ENCODE data around the gene PRRC2B. TPM values are rescaled to one million over a fixed set of nuclear protein-coding genes. Genes with fewer than 3 reads are reported as not detected.
A peak's percentile ranks its signal among the peaks of the same experiment; 100 is the strongest.

The PRRC2B gene
- total and polyA plus RNA-seq, 2 of the 8 experiments (the other 6 are each of a cell fraction or from before 2014, with no cell fraction given), result 37.3 to 249 TPM

GRCh38 chr9:131426545-131426944 lies 32.7 kb downstream of the PRRC2B start:
- Histone ChIP-seq H3K36me3 (ENCODE audit: control insufficient read depth in 2 of 4, insufficient read depth in 4 of 4, low read length in 3 of 4) (peaks cover 0 to 5% (median 0%) of the 10 kb centered on the region in 4 experiments; a peak in 3 of 8 replicates), H2BK5ac (ENCODE audit: low read depth, low read length) (no peak overlapping the region), H2BK20ac (ENCODE audit: low read length) (no peak overlapping the region), H3K4ac (replicated peaks; ENCODE audit: insufficient read length, low read depth, low read length) (no peak overlapping the region), H3K23me2 (ENCODE audit: low read depth, low read length) (no peaks in the 10 kb centered on the region), H3K27me3 (replicated peaks in 1 of 4; ENCODE audit: control insufficient read depth in 3 of 4, extremely low read depth in 1 of 4, insufficient read depth in 3 of 4, low read length in 3 of 4) (no peaks in the 10 kb centered on the region), H3K9me3 (ENCODE audit: insufficient read depth in 2 of 2, low read depth in 1 of 2, low read length in 1 of 2) (no peaks in the 10 kb centered on the region), H3K79me1 (ENCODE audit: low read depth, low read length) (peaks cover 15% of the 10 kb centered on the region), H3K27ac (ENCODE audit: low read depth, low read length) (no peak overlapping the region), H3K4me3 (ENCODE audit: extremely low read depth in 1 of 4, insufficient read depth in 2 of 4, low read depth in 3 of 4, low read length in 4 of 4) (no peak overlapping the region), H4K91ac (replicated peaks; ENCODE audit: insufficient read length, low read length) (no peak overlapping the region), H3K14ac (ENCODE audit: insufficient read length) (no peak overlapping the region), H3K4me1 (replicated peaks in 1 of 4; ENCODE audit: control insufficient read depth in 3 of 4, insufficient read depth in 4 of 4, low read length in 3 of 4) (peaks cover 11 to 18% (median 14%) of the 10 kb centered on the region in 4 experiments), H3K9ac (replicated peaks in 1 of 4; ENCODE audit: extremely low read depth in 1 of 4, low read depth in 3 of 4, low read length in 3 of 4) (no peak overlapping the region), H4K5ac (ENCODE audit: insufficient read length, low read depth, low read length) (no peak overlapping the region), H2AFZ (ENCODE audit: low read length) (no peak overlapping the region), H4K8ac (ENCODE audit: extremely low read depth, insufficient read depth, low read length) (0 out of 2 replicates have a peak overlapping the region, but pooled peaks have one; percentile 22), H3K23ac (ENCODE audit: insufficient read length) (no peak overlapping the region), H2BK15ac (ENCODE audit: low read length) (no peak overlapping the region), H2BK120ac (replicated peaks; ENCODE audit: low read depth, low read length) (no peak overlapping the region), H3K79me2 (ENCODE audit: control insufficient read depth in 1 of 2, insufficient read depth in 2 of 2, low read length in 2 of 2) (peaks cover 66 to 95% of the 10 kb centered on the region in 2 experiments), H3K4me2 (ENCODE audit: insufficient read depth in 1 of 2, low read depth in 2 of 2, low read length in 2 of 2) (no peak overlapping the region), H3K56ac (replicated peaks; ENCODE audit: insufficient read length, low read depth, low read length) (no peak overlapping the region), H2BK12ac (ENCODE audit: low read depth, low read length) (no peak overlapping the region), H2AK5ac (ENCODE audit: low read depth, low read length) (no peak overlapping the region), H4K20me1 (replicated peaks in 1 of 2; ENCODE audit: control insufficient read depth in 1 of 2, insufficient read depth in 2 of 2, low read length in 2 of 2) (peaks cover 37 to 46% of the 10 kb centered on the region in 2 experiments), H3K18ac (ENCODE audit: extremely low read depth, low read length) (no peak overlapping the region)
- CTCF ChIA-PET (ENCODE audit: partially characterized antibody), result interaction anchor here (0.9 to 4.2 kb wide), 9 partner anchors 8 to 90 kb away, joined by 3 to 25 read pairs (median 5); no protein-coding TSS in a partner anchor
- TF ChIP-seq RAD21 (IDR thresholded peaks at IDR 0.05 in 1 of 2, conservative IDR thresholded peaks at IDR 0.05 in 1 of 2; ENCODE audit: low read depth in 2 of 2, low read length in 2 of 2) (peak in 1 of 2 experiments; percentile 10; a peak in 1 of 4 replicates), RXRA (IDR thresholded peaks at IDR 0.05; ENCODE audit: insufficient read depth, low read depth, low read length) (no peak)
- POLR2A ChIA-PET (ENCODE audit: partially characterized antibody), result interaction anchor here (0.6 to 4.7 kb wide), 7 partner anchors 10 to 918 kb away, joined by 3 to 32 read pairs (median 3); no protein-coding TSS in a partner anchor
- FAIRE-seq, result no peak
- WGBS, 2 experiments (ENCODE audit: extremely low coverage in 1 of 2, insufficient coverage in 1 of 2, insufficient read length in 1 of 2, insufficient replicate concordance in 2 of 2, low coverage in 1 of 2, low lambda C conversion rate in 2 of 2, missing lambda C conversion rate in 1 of 2), result 91% methylated on average over 3 of the region's 3 CpGs; no CpG with 5 or more reads in 1 of the 2 experiments
- DNase-seq (ENCODE audit: low read depth in 1 of 2, low spot score in 2 of 2), result no peak

Data from H1 (cell line).